Spleen (tissue), 7 donors: ENCODE results near the gene DPH5.

Experiments
- CTCF ChIP-seq, 11 experiments: fragments of 200-600 bp in 7 of 11; fragments of 450-650 bp in 4 of 11; sonication (generic) in 4 of 11; IDR thresholded peaks in 8 of 11; conservative IDR thresholded peaks in 3 of 11; 1 replicate in 7 of 11; 2 replicates in 4 of 11; pipeline versions ENCODE4 v1.4.0 to v1.8.0; 2016 to 2021; ENCODE audit warnings: antibody characterized with exemption in 11 of 11, inconsistent platforms in 4 of 11, mild to moderate bottlenecking in 1 of 11
- POLR2A ChIP-seq, 3 donors: fragments of 450-650 bp; IDR thresholded peaks; one replicate each; pipeline ENCODE4 v1.5.1; 2017; ENCODE audit warnings: antibody characterized with exemption in 3 of 3, mild to moderate bottlenecking in 1 of 3
- POLR2AphosphoS5 ChIP-seq, 3 donors: sonication (generic); formaldehyde crosslinking; IDR thresholded peaks; one replicate each; pipeline ENCODE4 v1.5.1; 2017; ENCODE audit warnings: antibody characterized with exemption in 3 of 3
- donor health status: DM: no; HTN: no; CAD: no; lungs with moderate emphysema.
- donor health status: DM: no; HTN: no; CAD: no.
- donor health status: DM: no; HTN: no; CAD: no.

- no peak for TF ChIP-seq POLR2A (IDR thresholded peaks at IDR 0.05)
- no peak for TF ChIP-seq CTCF (IDR thresholded peaks at IDR 0.05 in 8 of 11, conservative IDR thresholded peaks at IDR 0.05 in 3 of 11)
- no peak for TF ChIP-seq POLR2AphosphoS5 (IDR thresholded peaks at IDR 0.05)
Observed at GRCh38 chr1:101030881-101031280, 5.3 kb upstream of the DPH5 start.
